H1 (cell line): ENCODE results near the gene FOXO1. TPM values are rescaled to one million over a fixed set of nuclear protein-coding genes. Genes with fewer than 3 reads are reported as not detected.

Experiments used
- CTCF ChIA-PET: fragments of 300-600 bp; sonication (Branson Sonifier 250); formaldehyde crosslinking; loops from one replicate; lab custom pipeline; 2021; ENCODE audit not compliant: partially characterized antibody; lab: Charles Lee
- POLR2A ChIA-PET: fragments of 300-600 bp; sonication (Branson Sonifier 250); formaldehyde crosslinking; loops from one replicate; lab custom pipeline; 2021; ENCODE audit warnings: inconsistent platforms; ENCODE audit not compliant: partially characterized antibody; lab: Charles Lee
- DNase-seq, 2 experiments: peaks; one replicate each; pipeline versions ENCODE4 v3.0.0 to v3.0.0-alpha.2; 2010 to 2022; ENCODE audit warnings: low spot score in 2 of 2, low read depth in 1 of 2, mixed read lengths in 1 of 2
- FAIRE-seq: peaks from 2 replicates; lab custom pipeline; 2011; peaks lifted over from hg19 to GRCh38; lab: Jason Lieb, UNC
- H2AFZ ChIP-seq: 2 replicates; pipeline ENCODE4 v1.8.1; 2012; ENCODE audit warnings: low read length, inconsistent platforms
- H2AK5ac ChIP-seq: 2 replicates; pipeline ENCODE4 v1.6.1; 2013; ENCODE audit warnings: low read depth, low read length
- H2BK120ac ChIP-seq: replicated peaks from 2 replicates; pipeline ENCODE3; 2013; ENCODE audit warnings: low read depth, low read length, inconsistent platforms
- H2BK12ac ChIP-seq: 2 replicates; pipeline ENCODE4 v1.6.1; 2013; ENCODE audit warnings: low read depth, low read length
- H2BK15ac ChIP-seq: 2 replicates; pipeline ENCODE4 v1.6.1; 2013; ENCODE audit warnings: low read length
- H2BK20ac ChIP-seq: 2 replicates; pipeline ENCODE4 v1.6.1; 2013; ENCODE audit warnings: low read length
- H2BK5ac ChIP-seq: 2 replicates; pipeline ENCODE4 v1.6.1; 2013; ENCODE audit warnings: low read depth, low read length
- H3K14ac ChIP-seq: 2 replicates; pipeline ENCODE4 v1.6.1; 2013; ENCODE audit warnings: inconsistent platforms; ENCODE audit not compliant: insufficient read length
- H3K18ac ChIP-seq: 2 replicates; pipeline ENCODE4 v1.6.1; 2013; ENCODE audit warnings: low read length; ENCODE audit errors: extremely low read depth
- H3K23ac ChIP-seq: 2 replicates; pipeline ENCODE4 v1.6.1; 2013; ENCODE audit warnings: inconsistent platforms; ENCODE audit not compliant: insufficient read length
- H3K23me2 ChIP-seq: 2 replicates; pipeline ENCODE4 v1.6.1; 2013; ENCODE audit warnings: low read depth, low read length
- H3K27ac ChIP-seq: 2 replicates; pipeline ENCODE4 v1.6.1; 2011; ENCODE audit warnings: low read depth, low read length, inconsistent platforms
- H3K27me3 ChIP-seq, 4 experiments: replicated peaks in 1 of 4; 1 replicate in 1 of 4; 2 replicates in 3 of 4; pipeline versions ENCODE4 v1.6.1 to v1.8.1; 2011 to 2013; ENCODE audit warnings: low read length in 3 of 4, mild to moderate bottlenecking in 3 of 4, inconsistent platforms in 2 of 4, mixed read lengths in 2 of 4, moderate library complexity in 1 of 4; ENCODE audit not compliant: control insufficient read depth in 3 of 4, insufficient read depth in 3 of 4; ENCODE audit errors: extremely low read depth in 1 of 4
- H3K36me3 ChIP-seq, 4 experiments: 2 replicates each; pipeline versions ENCODE4 v1.6.1 to v1.8.1; 2011 to 2013; ENCODE audit warnings: mild to moderate bottlenecking in 4 of 4, low read length in 3 of 4, moderate library complexity in 2 of 4, control low read depth in 1 of 4, inconsistent platforms in 1 of 4; ENCODE audit not compliant: insufficient read depth in 4 of 4, control insufficient read depth in 2 of 4
- H3K4ac ChIP-seq: replicated peaks from 2 replicates; pipeline ENCODE3; 2013; ENCODE audit warnings: low read length, low read depth, mixed read lengths, inconsistent platforms; ENCODE audit not compliant: insufficient read length
- H3K4me1 ChIP-seq, 4 experiments: replicated peaks in 1 of 4; 1 replicate in 1 of 4; 2 replicates in 3 of 4; pipeline versions ENCODE4 v1.6.1 to v1.8.1; 2011 to 2013; ENCODE audit warnings: low read length in 3 of 4, inconsistent platforms in 2 of 4, mixed read lengths in 1 of 4; ENCODE audit not compliant: insufficient read depth in 4 of 4, control insufficient read depth in 3 of 4
- H3K4me2 ChIP-seq, 2 experiments: 2 replicates each; pipeline versions ENCODE4 v1.6.1 to v1.8.1; 2011 to 2013; ENCODE audit warnings: low read depth in 2 of 2, low read length in 2 of 2, control low read depth in 1 of 2, inconsistent platforms in 1 of 2, mild to moderate bottlenecking in 1 of 2; ENCODE audit not compliant: insufficient read depth in 1 of 2
- H3K4me3 ChIP-seq, 4 experiments: fragments of 200-600, 300-600 bp in 1 of 4; sonication (generic), shearing (Covaris generic), sonication (Bioruptor Twin) in 1 of 4; 2 replicates each; pipeline versions ENCODE4 v1.5.1 to v1.8.1; 2011 to 2016; ENCODE audit warnings: low read length in 4 of 4, low read depth in 3 of 4, control low read depth in 2 of 4, inconsistent platforms in 2 of 4, mild to moderate bottlenecking in 2 of 4, mixed read lengths in 1 of 4, moderate library complexity in 1 of 4; ENCODE audit not compliant: insufficient read depth in 2 of 4; ENCODE audit errors: extremely low read depth in 1 of 4
- H3K56ac ChIP-seq: replicated peaks from 2 replicates; pipeline ENCODE3; 2013; ENCODE audit warnings: low read depth, mild to moderate bottlenecking, mixed read lengths, low read length, inconsistent platforms; ENCODE audit not compliant: insufficient read length
- H3K79me1 ChIP-seq: 2 replicates; pipeline ENCODE4 v1.6.1; 2013; ENCODE audit warnings: low read depth, low read length, control low read depth
- H3K79me2 ChIP-seq, 2 experiments: 2 replicates each; pipeline versions ENCODE4 v1.6.1 to v1.8.1; 2012 to 2013; ENCODE audit warnings: low read length in 2 of 2, mild to moderate bottlenecking in 2 of 2, inconsistent platforms in 1 of 2; ENCODE audit not compliant: insufficient read depth in 2 of 2, control insufficient read depth in 1 of 2
- H3K9ac ChIP-seq, 4 experiments: replicated peaks in 1 of 4; 1 replicate in 1 of 4; 2 replicates in 3 of 4; pipeline versions ENCODE4 v1.6.1 to v1.8.1; 2011 to 2013; ENCODE audit warnings: low read depth in 3 of 4, low read length in 3 of 4, control low read depth in 2 of 4, mild to moderate bottlenecking in 2 of 4, moderate library complexity in 2 of 4, inconsistent platforms in 1 of 4; ENCODE audit errors: extremely low read depth in 1 of 4
- H3K9me3 ChIP-seq, 2 experiments: 2 replicates each; pipeline versions ENCODE4 v1.6.1 to v1.8.1; 2012 to 2013; ENCODE audit warnings: mild to moderate bottlenecking in 2 of 2, moderate library complexity in 2 of 2, control low read depth in 1 of 2, inconsistent platforms in 1 of 2, low read depth in 1 of 2, low read length in 1 of 2, mixed read lengths in 1 of 2; ENCODE audit not compliant: insufficient read depth in 2 of 2
- H4K20me1 ChIP-seq, 2 experiments: replicated peaks in 1 of 2; 2 replicates each; pipeline versions ENCODE3 to v1.8.1; 2011 to 2013; ENCODE audit warnings: inconsistent platforms in 2 of 2, low read length in 2 of 2, mild to moderate bottlenecking in 1 of 2; ENCODE audit not compliant: insufficient read depth in 2 of 2, control insufficient read depth in 1 of 2
- H4K5ac ChIP-seq: 2 replicates; pipeline ENCODE4 v1.6.1; 2013; ENCODE audit warnings: low read length, low read depth, mixed read lengths, inconsistent platforms; ENCODE audit not compliant: insufficient read length
- H4K8ac ChIP-seq: 2 replicates; pipeline ENCODE4 v1.8.0; 2013; ENCODE audit warnings: mild to moderate bottlenecking, moderate library complexity, low read length, inconsistent platforms; ENCODE audit not compliant: insufficient read depth; ENCODE audit errors: extremely low read depth
- H4K91ac ChIP-seq: replicated peaks from 2 replicates; pipeline ENCODE3; 2013; ENCODE audit warnings: low read length, mixed read lengths, inconsistent platforms; ENCODE audit not compliant: insufficient read length
- E2F6 ChIP-seq: IDR thresholded peaks from 2 replicates; pipeline ENCODE4 v1.6.1; 2012; ENCODE audit warnings: inconsistent platforms
- GTF2F1 ChIP-seq: IDR thresholded peaks from 2 replicates; pipeline ENCODE4 v1.6.1; 2012; ENCODE audit warnings: low read depth, low read length, improper control_type of control experiment, borderline replicate concordance
- SIRT6 ChIP-seq: IDR thresholded peaks from one replicate; pipeline ENCODE4 v1.7.1; 2012; ENCODE audit warnings: low read length, inconsistent platforms
- WGBS, 2 experiments: shearing (Covaris generic) in 1 of 2; methylation state at CpG; one replicate each; pipeline versions ENCODE4 v1.1.6 to v1.1.7; 2013 to 2015; ENCODE audit warnings: low lambda C conversion rate in 2 of 2, mixed read lengths in 2 of 2, inconsistent platforms in 1 of 2, low coverage in 1 of 2, missing lambda C conversion rate in 1 of 2; ENCODE audit not compliant: insufficient replicate concordance in 2 of 2, insufficient coverage in 1 of 2, insufficient read length in 1 of 2; ENCODE audit errors: extremely low coverage in 1 of 2, missing lambda C conversion rate in 1 of 2; 5-methylcytosine and 5-hydroxymethylcytosine counted together
- polyA plus RNA-seq, 7 experiments: library from polyadenylated mRNA; depleted of rRNA in 3 of 7; stranded (reverse) in 5 of 7; unstranded in 2 of 7; fragments of >200 nt in 5 of 7; fragments of 200-250 nt in 2 of 7; gene quantifications; 1 replicate in 5 of 7; 2 replicates in 1 of 7; 4 replicates in 1 of 7; pipeline versions ENCODE4 v1.2.1 to v1.2.3, GENCODE V29; 2011 to 2013; ENCODE audit warnings: missing spikeins in 2 of 7, mixed read lengths in 2 of 7
- total RNA-seq: library from RNA; stranded (reverse); fragmentation: NEBNext Ultra II Directional; extraction: Animal tissue kit (Norgen Biotek cat#: 25700); gene quantifications from 2 replicates; pipeline ENCODE4 v1.2.1, GENCODE V29; 2021

Gene FOXO1
- total and polyA plus RNA-seq, 2 of the 8 experiments (the other 6 are each of a cell fraction or from before 2014, with no cell fraction given) = 35.3 to 56.9 TPM

- CTCF ChIA-PET = interaction anchor here (1.1 to 2.2 kb wide), 3 partner anchors 25 to 77 kb away, joined by 3 to 5 read pairs (median 3); no protein-coding TSS in a partner anchor
- no peak overlapping the region for H2AK5ac ChIP-seq
- POLR2A ChIA-PET = interaction anchor here (0.7 to 1.2 kb wide), 2 partner anchors 9 to 10 kb away, joined by 3 read pairs; no protein-coding TSS in a partner anchor
- no peak overlapping the region for H2AFZ ChIP-seq
- H3K27me3 ChIP-seq = no peaks in the 10 kb centered on the region
- no peak overlapping the region for H4K5ac ChIP-seq
- peaks cover 30 to 100% of the 10 kb centered on the region in 2 experiments for H3K79me2 ChIP-seq
- H3K9ac ChIP-seq = no peak overlapping the region
- no peak overlapping the region for H2BK12ac ChIP-seq
- no peak for TF ChIP-seq E2F6
- no peak for TF ChIP-seq SIRT6
- no peak for TF ChIP-seq GTF2F1
- H3K4ac ChIP-seq = no peak overlapping the region
- H3K27ac ChIP-seq = no peak overlapping the region
- no peak overlapping the region for H2BK5ac ChIP-seq
- H4K20me1 ChIP-seq = peaks cover 15 to 37% of the 10 kb centered on the region in 2 experiments
- H3K23ac ChIP-seq = no peak overlapping the region
- H3K36me3 ChIP-seq = no peaks in the 10 kb centered on the region
- WGBS, 2 experiments = 96% methylated on average over 4 of the region's 4 CpGs; no CpG with 5 or more reads in 1 of the 2 experiments
- no peak overlapping the region for H3K4me3 ChIP-seq
- no peak overlapping the region for H2BK120ac ChIP-seq
- no peak overlapping the region for H4K91ac ChIP-seq
- H3K4me1 ChIP-seq = peaks cover 0 to 31% (median 14%) of the 10 kb centered on the region in 4 experiments; a peak in 5 of 7 replicates
- no peak overlapping the region for H3K56ac ChIP-seq
- FAIRE-seq (no peak), DNase-seq (no peak)
- no peak overlapping the region for H2BK20ac ChIP-seq
- H3K4me2 ChIP-seq = no peak overlapping the region
- H2BK15ac ChIP-seq = no peak overlapping the region
- no peak overlapping the region; the same call in 1 of the 2 replicates for H3K18ac ChIP-seq
- H3K79me1 ChIP-seq = peaks cover 8% of the 10 kb centered on the region; the same call in 1 of the 2 replicates
- no peaks in the 10 kb centered on the region for H3K23me2 ChIP-seq
- H4K8ac ChIP-seq = no peak overlapping the region
- no peaks in the 10 kb centered on the region for H3K9me3 ChIP-seq
- no peak overlapping the region for H3K14ac ChIP-seq
Measured at GRCh38 chr13:40591091-40591490, 75.3 kb downstream of the FOXO1 start.
